Naive B cell (primary cell): ENCODE data around the gene MAPT. TPM values are rescaled to one million over a fixed set of nuclear protein-coding genes. Genes with fewer than 3 reads are reported as not detected.
A peak's percentile ranks its signal among the peaks of the same experiment; 100 is the strongest.

Experiments
- ATAC-seq, 2 donors: fragments of 150-1000 bp; cut with Tn5 transposase; 2 replicates each; pipeline ENCODE4 v1.10.0; 2021; ENCODE audit warnings: low read depth in 2 of 2, mild to moderate bottlenecking in 2 of 2, moderate library complexity in 2 of 2
- DNase-seq: peaks from one replicate; pipeline ENCODE4 v3.0.0; 2022
- H3K27ac Mint-ChIP-seq, 6 donors: one replicate each; pipeline ENCODE4 v1.8.0; 2020 to 2022; ENCODE audit warnings: mild to moderate bottlenecking in 6 of 6, mixed read lengths in 6 of 6, moderate library complexity in 5 of 6, inconsistent platforms in 2 of 6
- H3K27me3 Mint-ChIP-seq, 3 donors: one replicate each; pipeline ENCODE4 v1.8.0; 2021 to 2022; ENCODE audit warnings: mixed read lengths in 3 of 3, mild to moderate bottlenecking in 1 of 3
- H3K36me3 Mint-ChIP-seq, 2 donors: one replicate each; pipeline ENCODE4 v1.8.0; 2020 to 2022; ENCODE audit warnings: mixed read lengths in 2 of 2, inconsistent platforms in 1 of 2, mild to moderate bottlenecking in 1 of 2
- H3K4me1 Mint-ChIP-seq, 3 donors: one replicate each; pipeline ENCODE4 v1.8.0; 2020 to 2022; ENCODE audit warnings: mixed read lengths in 3 of 3, inconsistent platforms in 1 of 3, mild to moderate bottlenecking in 1 of 3, moderate library complexity in 1 of 3
- H3K4me3 Mint-ChIP-seq, 8 donors: one replicate each; pipeline ENCODE4 v1.8.0; 2020 to 2022; ENCODE audit warnings: mild to moderate bottlenecking in 8 of 8, mixed read lengths in 8 of 8, moderate library complexity in 8 of 8, inconsistent platforms in 2 of 8
- H3K9me3 Mint-ChIP-seq, 7 donors: one replicate each; pipeline ENCODE4 v1.8.0; 2020 to 2022; ENCODE audit warnings: mixed read lengths in 7 of 7, mild to moderate bottlenecking in 5 of 7, inconsistent platforms in 2 of 7, moderate library complexity in 1 of 7
- polyA plus RNA-seq, 6 donors: library from polyadenylated mRNA; unstranded; fragments of 300-500 nt; fragmentation: Illumina TruSeq; gene quantifications; one replicate each; pipeline ENCODE4 v1.2.3, GENCODE V29; 2021; ENCODE audit warnings: low read depth in 6 of 6

MAPT gene
- polyA plus RNA-seq, 6 donors from 2014 or later, result 0.10 to 0.29 TPM; not detected in 4

DNA sequence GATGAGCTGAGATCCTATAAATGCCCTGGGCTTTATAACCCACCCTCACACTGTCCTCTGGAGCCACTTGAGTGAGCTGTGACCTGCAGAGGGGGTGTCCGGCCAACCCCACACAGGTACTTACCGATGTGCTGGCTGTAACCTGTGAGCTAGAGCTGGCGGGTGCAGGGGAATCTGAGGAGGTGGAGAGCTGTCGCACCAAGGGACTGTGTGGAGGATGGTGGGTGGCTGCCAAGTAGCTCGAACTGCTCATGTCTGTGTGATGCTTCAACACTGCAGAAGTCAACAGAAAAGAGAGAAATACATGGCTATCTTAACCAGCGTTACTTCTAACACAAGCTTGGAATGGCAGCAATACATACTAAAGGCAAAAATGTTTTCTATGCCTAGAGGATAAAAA lies 144.1 kb downstream of the MAPT start:
- DNase-seq (no peak), ATAC-seq (no peak)
- H3K27me3 Mint-ChIP-seq, result no peaks in the 10 kb centered on the region
- peaks cover 0 to 7% (median 0%) of the 10 kb centered on the region in 3 donors for H3K4me1 Mint-ChIP-seq
- peak overlapping the region in 1 of 6 donors; percentile 96 for H3K27ac Mint-ChIP-seq
- H3K9me3 Mint-ChIP-seq, result no peaks in the 10 kb centered on the region
- H3K4me3 Mint-ChIP-seq, result no peak overlapping the region
- peaks cover 12 to 24% of the 10 kb centered on the region in 2 donors for H3K36me3 Mint-ChIP-seq

DNA sequence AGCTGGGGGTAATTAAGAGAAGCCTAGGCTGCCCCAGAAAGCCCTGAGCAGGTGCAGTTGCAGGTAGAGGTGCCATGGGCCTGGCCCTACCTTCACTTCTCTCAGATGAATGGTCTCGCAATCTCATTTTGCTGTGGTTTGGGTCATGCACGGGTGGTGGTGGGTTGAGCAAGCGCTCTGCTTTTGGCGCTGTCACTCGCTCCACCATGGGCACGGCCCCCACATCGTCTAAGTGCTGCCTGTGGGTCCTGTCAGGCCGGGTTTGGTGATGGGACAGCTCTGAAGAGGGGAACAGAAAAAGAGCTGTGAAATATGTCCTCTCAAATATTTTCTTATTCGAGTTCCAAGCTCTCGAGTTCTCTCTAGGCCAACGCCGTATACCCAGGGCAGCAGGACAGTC lies 144.6 kb downstream of the MAPT start:
- Mint-ChIP-seq H3K27ac (peak overlapping the region in 2 of 6 donors; percentile 37 to 82), H3K27me3 (no peaks in the 10 kb centered on the region), H3K36me3 (peaks cover 12 to 23% of the 10 kb centered on the region in 2 donors), H3K4me3 (no peak overlapping the region), H3K9me3 (no peaks in the 10 kb centered on the region), H3K4me1 (peaks cover 4 to 7% (median 5%) of the 10 kb centered on the region in 3 donors)
- DNase-seq (no peak), ATAC-seq (no peak)

- Mint-ChIP-seq H3K27me3 (no peaks in the 10 kb centered on the region), H3K4me1 (peaks cover 11 to 12% (median 11%) of the 10 kb centered on the region in 3 donors), H3K4me3 (no peak overlapping the region), H3K27ac (peak overlapping the region in 1 of 6 donors; percentile 24), H3K9me3 (no peaks in the 10 kb centered on the region), H3K36me3 (peaks cover 12 to 15% of the 10 kb centered on the region in 2 donors)
- DNase-seq (no peak), ATAC-seq (no peak)
Measured at GRCh38 chr17:46039592-46040186, 145.3 kb downstream of the MAPT start.

GRCh38 chr17:46042246-46042645 lies 147.9 kb downstream of the MAPT start:
- Mint-ChIP-seq H3K4me1 (peaks cover 11 to 21% (median 16%) of the 10 kb centered on the region in 3 donors), H3K4me3 (no peak overlapping the region), H3K27me3 (no peaks in the 10 kb centered on the region), H3K9me3 (no peaks in the 10 kb centered on the region), H3K27ac (no peak overlapping the region), H3K36me3 (peaks cover 12% of the 10 kb centered on the region in 2 donors)
- DNase-seq (no peak), ATAC-seq (no peak)

- DNase-seq (no peak), ATAC-seq (no peak)
- Mint-ChIP-seq H3K4me1 (peaks cover 11 to 21% (median 15%) of the 10 kb centered on the region in 3 donors), H3K27me3 (no peaks in the 10 kb centered on the region), H3K4me3 (no peak overlapping the region), H3K36me3 (peaks cover 8 to 10% of the 10 kb centered on the region in 2 donors), H3K9me3 (no peaks in the 10 kb centered on the region), H3K27ac (no peak overlapping the region)
Measured at GRCh38 chr17:46042925-46043324, 148.6 kb downstream of the MAPT start.

DNA sequence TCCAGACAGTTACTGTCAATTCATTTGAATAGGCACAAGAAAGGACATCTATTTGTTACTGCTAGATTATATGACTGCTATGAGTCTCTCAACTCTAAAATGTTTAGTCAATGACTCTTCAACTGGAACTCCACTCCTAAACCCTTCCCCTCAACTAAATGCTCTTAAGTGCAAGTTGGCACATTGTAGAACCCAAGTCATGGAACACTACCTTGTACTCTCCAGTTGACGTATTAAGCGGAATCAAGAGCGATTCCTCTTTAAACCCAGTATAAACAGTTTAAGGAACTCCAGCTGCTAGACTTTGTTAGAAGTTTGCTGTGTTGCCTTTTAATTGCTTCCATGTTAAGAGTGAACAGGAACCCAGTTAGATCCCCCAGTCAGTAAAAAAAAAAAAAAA lies 149.3 kb downstream of the MAPT start:
- H3K36me3 Mint-ChIP-seq, result peaks cover 1 to 4% of the 10 kb centered on the region in 2 donors
- DNase-seq, result no peak
- no peaks in the 10 kb centered on the region for H3K27me3 Mint-ChIP-seq
- peak overlapping the region in 2 of 6 donors; percentile 39 to 55 for H3K27ac Mint-ChIP-seq
- no peaks in the 10 kb centered on the region for H3K9me3 Mint-ChIP-seq
- peaks cover 9 to 21% (median 11%) of the 10 kb centered on the region in 3 donors for H3K4me1 Mint-ChIP-seq
- H3K4me3 Mint-ChIP-seq, result no peak overlapping the region
- ATAC-seq, result no peak

GRCh38 chr17:46044286-46044928 lies 150.1 kb downstream of the MAPT start:
- Mint-ChIP-seq H3K27ac (peak overlapping the region in 4 of 6 donors; percentile 31 to 94 (median 67)), H3K36me3 (peaks cover 0 to 4% of the 10 kb centered on the region in 2 donors), H3K27me3 (no peaks in the 10 kb centered on the region), H3K4me3 (no peak overlapping the region), H3K4me1 (peaks cover 9 to 21% (median 11%) of the 10 kb centered on the region in 3 donors), H3K9me3 (no peaks in the 10 kb centered on the region)
- peak; percentile 24 for DNase-seq
- ATAC-seq, result peak; percentile 43 to 50

GRCh38 chr17:46044989-46045388 lies 150.6 kb downstream of the MAPT start:
- no peak for ATAC-seq
- Mint-ChIP-seq H3K4me1 (peaks cover 9 to 21% (median 11%) of the 10 kb centered on the region in 3 donors), H3K36me3 (peaks cover 0 to 4% of the 10 kb centered on the region in 2 donors)

DNA sequence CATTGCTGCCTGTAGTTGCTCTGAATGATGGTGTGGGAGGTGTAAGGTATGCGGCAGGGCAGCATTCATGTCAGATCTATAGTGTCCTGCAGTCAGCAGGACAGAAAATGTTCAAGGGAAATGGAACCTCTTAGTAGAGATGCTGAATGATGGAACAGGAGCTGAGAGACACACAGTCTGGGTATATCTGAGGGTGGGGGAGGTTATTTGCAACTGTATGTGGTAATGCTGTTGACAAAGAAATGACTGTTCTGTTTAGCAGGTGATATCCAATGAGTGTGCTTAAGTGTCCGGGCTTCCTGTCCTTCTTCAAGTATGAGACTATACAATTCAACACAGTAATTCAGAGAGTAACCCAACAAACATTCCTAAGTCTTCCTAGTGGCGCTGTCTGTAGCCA lies 151.3 kb downstream of the MAPT start:
- no peak for ATAC-seq
- Mint-ChIP-seq H3K27me3 (no peaks in the 10 kb centered on the region), H3K27ac (peak overlapping the region in 4 of 6 donors; percentile 2 to 21 (median 12)), H3K9me3 (no peaks in the 10 kb centered on the region), H3K4me3 (no peak overlapping the region), H3K36me3 (peaks cover 0 to 2% of the 10 kb centered on the region in 2 donors), H3K4me1 (peaks cover 9 to 21% (median 11%) of the 10 kb centered on the region in 3 donors)
- no peak for DNase-seq

More at GRCh38 chr17:46044989-46045388, 150.6 kb downstream of the MAPT start:
- Mint-ChIP-seq H3K4me3 (no peak overlapping the region), H3K27me3 (no peaks in the 10 kb centered on the region), H3K27ac (peak overlapping the region in 4 of 6 donors; percentile 2 to 87 (median 38)), H3K9me3 (no peaks in the 10 kb centered on the region)
- no peak for DNase-seq

DNA sequence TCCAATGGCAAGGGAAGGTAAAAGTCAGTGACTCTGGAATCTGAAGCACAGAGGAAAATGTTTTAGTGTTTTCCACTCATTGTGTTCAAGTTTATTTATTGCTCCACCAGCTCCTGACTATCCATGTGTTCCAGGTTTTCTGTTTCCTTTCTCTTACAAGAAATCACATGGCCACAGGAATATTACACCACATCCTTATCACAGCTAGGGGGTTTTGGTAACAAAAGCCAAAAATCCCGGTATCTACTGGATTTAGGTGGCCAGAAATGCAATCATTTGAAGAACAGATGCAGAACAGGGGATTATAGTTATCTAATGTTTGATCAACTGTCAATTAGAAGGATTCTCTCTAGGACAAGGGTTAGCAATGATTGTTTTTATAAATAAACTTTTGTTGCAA lies 152.6 kb downstream of the MAPT start:
- DNase-seq (no peak), ATAC-seq (no peak)
- Mint-ChIP-seq H3K4me3 (no peak overlapping the region), H3K27me3 (no peaks in the 10 kb centered on the region), H3K4me1 (peaks cover 9 to 26% (median 11%) of the 10 kb centered on the region in 3 donors), H3K27ac (no peak overlapping the region), H3K9me3 (no peaks in the 10 kb centered on the region), H3K36me3 (peaks cover 0 to 5% of the 10 kb centered on the region in 2 donors)

GRCh38 chr17:46047398-46047797 lies 153.0 kb downstream of the MAPT start:
- H3K27me3 Mint-ChIP-seq, result no peaks in the 10 kb centered on the region
- no peak for DNase-seq
- H3K36me3 Mint-ChIP-seq, result peaks cover 0 to 5% of the 10 kb centered on the region in 2 donors
- peak overlapping the region in 1 of 6 donors; percentile 24 for H3K27ac Mint-ChIP-seq
- H3K9me3 Mint-ChIP-seq, result no peaks in the 10 kb centered on the region
- H3K4me1 Mint-ChIP-seq, result peaks cover 9 to 29% (median 11%) of the 10 kb centered on the region in 3 donors
- H3K4me3 Mint-ChIP-seq, result no peak overlapping the region
- ATAC-seq, result no peak

- peaks cover 0 to 5% of the 10 kb centered on the region in 2 donors for H3K36me3 Mint-ChIP-seq
- peak overlapping the region in 1 of 6 donors; percentile 88 for H3K27ac Mint-ChIP-seq
- DNase-seq (no peak), ATAC-seq (no peak)
- H3K9me3 Mint-ChIP-seq, result no peaks in the 10 kb centered on the region
- peaks cover 9 to 29% (median 11%) of the 10 kb centered on the region in 3 donors for H3K4me1 Mint-ChIP-seq
- no peak overlapping the region for H3K4me3 Mint-ChIP-seq
- no peaks in the 10 kb centered on the region for H3K27me3 Mint-ChIP-seq
Measured at GRCh38 chr17:46047856-46048255, 153.5 kb downstream of the MAPT start.

DNA sequence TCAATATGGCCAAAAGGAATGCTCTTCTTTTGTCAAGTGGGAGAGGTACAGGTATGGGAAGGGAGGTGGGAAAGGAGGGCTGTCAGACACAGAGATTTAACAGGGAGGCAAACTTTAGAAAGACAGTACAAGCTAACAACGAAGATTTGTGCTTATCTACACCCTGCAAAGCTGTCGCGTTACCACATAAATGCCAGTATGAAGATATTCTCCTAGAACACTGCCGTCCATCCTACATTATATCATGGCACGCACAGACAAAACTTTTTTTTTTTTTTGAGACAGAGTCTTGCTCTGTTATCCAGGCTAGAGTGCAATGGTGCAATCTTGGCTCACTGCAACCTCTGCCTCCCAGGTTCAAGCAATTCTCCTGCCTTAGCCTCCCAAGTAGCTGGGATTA lies 155.3 kb downstream of the MAPT start:
- H3K36me3 Mint-ChIP-seq, result peaks cover 5 to 7% of the 10 kb centered on the region in 2 donors

More for the DNA sequence above, 155.3 kb downstream of the MAPT start:
- H3K9me3 Mint-ChIP-seq, result no peaks in the 10 kb centered on the region
- peaks cover 5 to 18% (median 11%) of the 10 kb centered on the region in 3 donors for H3K4me1 Mint-ChIP-seq
- H3K27ac Mint-ChIP-seq, result no peak overlapping the region
- ATAC-seq (no peak), DNase-seq (no peak)
- no peak overlapping the region for H3K4me3 Mint-ChIP-seq
- H3K27me3 Mint-ChIP-seq, result no peaks in the 10 kb centered on the region
